Fibroblast of pulmonary artery (primary cell): ENCODE results near the gene AEBP1.

Source experiments
- DNase-seq: peaks from one replicate; pipeline ENCODE4 v3.0.0-alpha.2; 2010; ENCODE audit warnings: low read depth
- H3K4me3 ChIP-seq: replicated peaks from 2 replicates; pipeline ENCODE4 v1.5.1; 2011; ENCODE audit warnings: low read depth, mild to moderate bottlenecking, control low read depth, low read length, moderate library complexity
- CTCF ChIP-seq: IDR thresholded peaks from 2 replicates; pipeline ENCODE4 v1.5.1; 2011; ENCODE audit warnings: mild to moderate bottlenecking, control low read depth, low read length, inconsistent platforms; ENCODE audit errors: missing control alignments

The AEBP1 gene

GRCh38 chr7:44101303-44101965 is 2.7 kb upstream of the AEBP1 start:
- DNase-seq = no peak
- TF ChIP-seq CTCF = no peak
- no peak overlapping the region for H3K4me3 ChIP-seq

GRCh38 chr7:44101966-44102845 is 1.9 kb upstream of the AEBP1 start:
- DNase-seq = peak; percentile 47
- no peak overlapping the region for H3K4me3 ChIP-seq
- no peak for TF ChIP-seq CTCF

- no peak overlapping the region for H3K4me3 ChIP-seq
- no peak for TF ChIP-seq CTCF
- DNase-seq = no peak
Observed at GRCh38 chr7:44102846-44103565, 1.1 kb upstream of the AEBP1 start.

GRCh38 chr7:44103566-44103922 is 601 bp upstream of the AEBP1 start:
- TF ChIP-seq CTCF = no peak
- H3K4me3 ChIP-seq = no peak overlapping the region
- no peak for DNase-seq

- TF ChIP-seq CTCF = no peak
- peak; percentile 73 for DNase-seq
- H3K4me3 ChIP-seq = peak overlapping the region; percentile 68
Observed at GRCh38 chr7:44104860-44105771, 971 bp downstream of the AEBP1 start.

- H3K4me3 ChIP-seq = peak overlapping the region; percentile 68
- DNase-seq = no peak
- no peak for TF ChIP-seq CTCF
Observed at GRCh38 chr7:44105832-44106231, 1.7 kb downstream of the AEBP1 start.
